ENCODE measurements around the gene IYD.

The IYD gene

GRCh38 chr6:150327117-150327774 lies 41.6 kb upstream of the IYD start:
- TF ChIP-seq CTCF (IDR thresholded peaks at IDR 0.05; ENCODE audit: extremely low read depth, missing control alignments): no peak
- no peak for DNase-seq (ENCODE audit: low spot score)

- DNase-seq (ENCODE audit: low spot score): no peak
- TF ChIP-seq CTCF (IDR thresholded peaks at IDR 0.05; ENCODE audit: extremely low read depth, missing control alignments): no peak
Observed at GRCh38 chr6:150328744-150329405, 39.9 kb upstream of the IYD start.

- no peak for DNase-seq (ENCODE audit: low spot score)
- TF ChIP-seq CTCF (IDR thresholded peaks at IDR 0.05; ENCODE audit: extremely low read depth, missing control alignments): no peak
Observed at GRCh38 chr6:150331344-150331743, 37.5 kb upstream of the IYD start.

- no peak for TF ChIP-seq CTCF (IDR thresholded peaks at IDR 0.05; ENCODE audit: extremely low read depth, missing control alignments)
Observed at GRCh38 chr6:150332939-150333584, 35.8 kb upstream of the IYD start.

GRCh38 chr6:150333585-150333941 lies 35.2 kb upstream of the IYD start:
- no peak for DNase-seq (ENCODE audit: low spot score)
- TF ChIP-seq CTCF (IDR thresholded peaks at IDR 0.05; ENCODE audit: extremely low read depth, missing control alignments): no peak

More at GRCh38 chr6:150332939-150333584, 35.8 kb upstream of the IYD start:
- no peak for DNase-seq (ENCODE audit: low spot score)

GRCh38 chr6:150334790-150335783 lies 33.7 kb upstream of the IYD start:
- peak; percentile 40 for TF ChIP-seq CTCF (IDR thresholded peaks at IDR 0.05; ENCODE audit: extremely low read depth, missing control alignments)
- DNase-seq (ENCODE audit: low spot score): peak; percentile 43
